ENCODE results near the gene ALMS1. TPM values are rescaled to one million over a fixed set of nuclear protein-coding genes. Genes with fewer than 3 reads are reported as not detected.
"Not testable (repeated sequence)": the region's sequence is repeated elsewhere in the genome, so short reads cannot be mapped to it uniquely, and the experiment has no call there.

The ALMS1 gene
- total RNA-seq, 1 experiment from 2014 or later: 21.8 TPM

DNA sequence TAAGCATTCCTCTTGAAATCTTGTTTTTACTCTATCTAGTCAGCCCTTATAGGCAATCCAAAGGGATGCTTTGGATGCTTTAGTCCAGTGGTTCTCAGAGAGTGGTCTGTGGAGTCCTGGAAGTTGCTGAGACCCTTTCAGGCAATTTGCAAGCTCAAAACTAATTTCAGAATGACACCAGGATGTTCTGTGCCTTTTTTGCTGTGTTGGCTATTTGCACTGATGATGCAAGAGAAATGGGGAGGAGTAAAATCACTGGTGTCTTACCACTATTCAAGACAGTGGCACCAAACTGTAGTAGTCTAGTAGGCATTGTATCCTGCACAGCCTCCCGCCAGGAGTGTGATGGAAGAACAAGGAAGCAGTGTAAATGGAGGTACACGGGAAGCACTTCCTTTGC, 219.0 kb downstream of the ALMS1 start:
- not testable (repeated sequence) for DNase-seq (ENCODE audit: extremely low read depth, low read depth)

- no peak for DNase-seq (ENCODE audit: extremely low read depth, low read depth)
Observed at GRCh38 chr2:73610111-73610510, 224.5 kb downstream of the ALMS1 start.

GRCh38 chr2:73611193-73611592, 225.6 kb downstream of the ALMS1 start:
- DNase-seq (ENCODE audit: extremely low read depth, low read depth): no peak

DNA sequence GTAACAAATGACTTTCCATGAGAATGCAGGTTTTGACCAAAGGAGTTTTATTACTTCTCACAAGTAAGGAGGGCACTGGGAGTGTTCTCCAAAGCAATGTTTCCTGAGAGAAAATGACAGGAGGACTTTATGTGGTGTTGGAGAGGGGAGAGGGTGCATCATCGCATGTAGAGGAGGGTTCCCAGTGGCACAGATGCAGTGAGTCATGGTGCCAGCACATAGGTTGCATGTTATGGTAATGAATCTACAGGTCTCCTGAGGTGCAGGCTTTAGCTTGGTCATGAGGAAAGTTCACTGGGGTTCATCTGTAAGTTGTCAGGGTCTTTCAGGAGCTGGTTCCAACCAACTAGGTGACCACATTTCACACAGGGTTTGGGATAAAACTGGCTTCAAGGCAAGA, 226.2 kb downstream of the ALMS1 start:
- no peak for DNase-seq (ENCODE audit: extremely low read depth, low read depth)

DNA sequence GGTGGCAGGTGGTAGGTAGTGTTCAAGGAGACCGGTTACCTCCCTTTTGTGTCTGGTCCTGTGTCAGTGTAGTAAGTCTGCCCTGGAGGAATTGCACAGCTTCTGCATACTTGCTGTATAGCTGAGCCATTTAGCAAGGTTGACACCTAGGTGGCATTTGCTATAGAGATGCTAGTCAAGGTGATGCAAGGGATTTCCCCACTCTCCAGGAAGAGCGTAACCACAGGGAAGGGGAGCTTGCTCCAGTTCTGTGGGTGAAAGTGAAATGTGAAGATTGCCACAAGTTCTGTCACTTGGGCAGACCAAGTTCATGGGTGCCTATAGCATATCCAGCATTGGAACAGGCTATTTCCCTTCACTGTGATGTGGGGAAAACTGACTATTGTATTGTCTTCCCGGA, 228.5 kb downstream of the ALMS1 start:
- no peak for DNase-seq (ENCODE audit: extremely low read depth, low read depth)

DNA sequence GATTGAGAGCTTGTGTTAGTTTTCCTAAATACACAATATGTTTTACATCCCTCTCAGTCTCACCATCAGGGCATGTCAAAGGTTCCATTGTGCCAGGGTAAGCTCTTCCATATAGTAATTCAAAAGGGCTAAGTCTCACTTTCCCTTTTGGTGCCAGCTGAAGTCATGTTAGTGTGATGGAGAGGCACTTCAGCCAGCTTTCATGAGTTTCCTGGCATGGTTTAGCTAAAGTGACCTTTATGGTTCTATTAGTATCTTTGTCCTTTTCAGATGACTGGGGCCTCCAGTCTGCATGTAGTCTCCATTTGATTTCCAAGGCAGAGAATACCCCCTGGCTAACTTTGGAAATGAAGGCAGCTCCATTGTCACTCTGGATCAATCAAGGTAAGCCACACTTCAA, 229.4 kb downstream of the ALMS1 start:
- no peak for DNase-seq (ENCODE audit: extremely low read depth, low read depth)

- DNase-seq (ENCODE audit: extremely low read depth, low read depth): not testable (repeated sequence)
Observed at GRCh38 chr2:73619925-73620324, 234.3 kb downstream of the ALMS1 start.

- DNase-seq (ENCODE audit: extremely low read depth, low read depth): not testable (repeated sequence)
Observed at GRCh38 chr2:73624036-73624435, 238.4 kb downstream of the ALMS1 start.

GRCh38 chr2:73624625-73625024, 239.0 kb downstream of the ALMS1 start:
- not testable (repeated sequence) for DNase-seq (ENCODE audit: extremely low read depth, low read depth)

- DNase-seq (ENCODE audit: extremely low read depth, low read depth): not testable (repeated sequence)
Observed at GRCh38 chr2:73626237-73626636, 240.6 kb downstream of the ALMS1 start.

DNA sequence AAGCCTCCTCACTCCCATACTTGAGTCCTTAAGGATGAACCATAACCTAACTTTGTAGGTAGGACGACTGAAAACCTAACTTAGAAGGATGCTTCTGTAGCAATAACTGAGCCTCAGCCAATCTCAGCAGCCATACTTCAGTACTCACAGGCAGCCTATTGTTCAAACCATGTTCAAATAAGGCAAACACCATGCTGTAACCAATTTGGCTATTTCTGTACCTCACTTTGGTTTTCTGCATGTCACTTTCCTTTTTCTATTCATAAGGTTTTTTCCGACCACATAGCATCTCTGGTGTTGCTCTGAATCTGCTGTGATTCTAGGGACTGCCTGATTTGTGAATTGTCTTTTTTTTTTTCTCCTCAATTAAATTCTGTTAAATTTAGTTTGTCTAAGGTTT, 242.9 kb downstream of the ALMS1 start:
- not testable (repeated sequence) for DNase-seq (ENCODE audit: extremely low read depth, low read depth)

DNA sequence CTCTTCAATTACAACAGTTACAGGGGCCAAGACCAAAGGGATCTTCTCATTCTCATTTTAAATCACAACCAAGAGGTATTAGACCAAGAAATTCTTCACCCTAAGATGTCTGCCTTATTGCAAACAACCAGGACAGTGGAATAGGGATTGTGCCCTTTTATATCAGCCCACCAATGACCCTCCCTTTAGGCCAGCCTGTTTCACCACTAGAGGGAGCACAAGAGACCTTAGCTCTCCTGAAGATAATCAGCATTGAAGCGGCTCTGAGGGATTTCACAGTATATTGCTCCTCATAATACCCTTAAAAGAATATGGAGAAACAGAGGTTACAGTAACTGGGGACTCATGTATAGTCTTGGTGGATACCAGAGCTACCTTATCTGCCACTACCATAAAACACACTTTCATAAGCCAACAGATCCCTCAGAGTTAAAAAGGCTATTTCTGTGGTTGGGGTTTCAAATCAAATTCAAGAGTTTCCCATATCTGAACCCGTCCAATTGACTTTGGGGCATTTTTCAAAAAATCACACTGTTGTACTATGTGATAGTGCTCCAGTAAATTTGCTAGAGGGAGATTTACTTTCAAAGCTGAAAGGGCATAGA, 245.1 kb downstream of the ALMS1 start:
- not testable (repeated sequence) for DNase-seq (ENCODE audit: extremely low read depth, low read depth)

DNA sequence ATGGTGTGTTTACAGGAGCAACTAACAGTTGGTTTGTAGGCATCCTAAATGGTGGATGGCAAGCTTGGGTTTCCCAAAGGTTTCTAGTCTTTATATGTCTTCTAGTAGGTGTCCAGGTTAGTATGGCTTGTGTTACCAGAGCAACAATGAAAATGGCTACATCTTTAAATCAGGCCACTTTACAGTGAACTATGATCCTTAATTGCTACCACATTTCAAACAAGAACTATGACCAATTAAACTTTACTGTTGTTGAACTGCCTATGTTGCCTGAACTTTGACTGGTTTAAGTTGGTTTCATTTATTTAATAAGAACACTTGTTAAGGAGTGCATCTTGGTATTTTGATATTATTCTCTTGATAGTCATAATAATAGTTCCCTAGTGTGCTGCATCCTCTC, 251.3 kb downstream of the ALMS1 start:
- not testable (repeated sequence) for DNase-seq (ENCODE audit: extremely low read depth, low read depth)

GRCh38 chr2:73638429-73638828, 252.8 kb downstream of the ALMS1 start:
- no peak for DNase-seq (ENCODE audit: extremely low read depth, low read depth)

DNA sequence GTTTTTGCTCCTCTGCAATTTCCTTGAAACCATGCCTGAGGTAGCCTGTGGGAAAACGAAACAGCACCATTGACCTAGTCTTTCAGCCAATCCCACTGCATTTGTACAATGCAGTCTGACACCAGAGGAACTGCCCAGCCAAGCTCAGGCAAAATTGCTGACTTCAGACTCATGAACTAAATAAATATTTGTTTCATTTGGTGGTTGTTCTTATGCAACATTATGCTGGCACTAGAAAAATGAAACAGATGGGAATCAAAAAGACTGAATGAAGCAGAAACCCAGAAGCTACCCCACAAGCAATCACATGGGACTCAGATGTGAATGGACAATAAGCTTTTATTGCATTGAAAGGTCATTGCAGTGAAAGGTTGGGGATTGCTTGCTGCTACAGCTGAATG, 254.9 kb downstream of the ALMS1 start:
- no peak for DNase-seq (ENCODE audit: extremely low read depth, low read depth)

- no peak for DNase-seq (ENCODE audit: extremely low read depth, low read depth)
Observed at GRCh38 chr2:73640946-73641766, 255.5 kb downstream of the ALMS1 start.

- DNase-seq (ENCODE audit: extremely low read depth, low read depth): no peak
Observed at GRCh38 chr2:73641767-73642062, 256.1 kb downstream of the ALMS1 start.

GRCh38 chr2:73642338-73643018, 256.8 kb downstream of the ALMS1 start, which contains the start of gene NAT8:
Gene NAT8 (minus strand): TSS chr2:73642422. CDS start chr2:73641628, 794 bp downstream.
- DNase-seq (ENCODE audit: extremely low read depth, low read depth): no peak

DNA sequence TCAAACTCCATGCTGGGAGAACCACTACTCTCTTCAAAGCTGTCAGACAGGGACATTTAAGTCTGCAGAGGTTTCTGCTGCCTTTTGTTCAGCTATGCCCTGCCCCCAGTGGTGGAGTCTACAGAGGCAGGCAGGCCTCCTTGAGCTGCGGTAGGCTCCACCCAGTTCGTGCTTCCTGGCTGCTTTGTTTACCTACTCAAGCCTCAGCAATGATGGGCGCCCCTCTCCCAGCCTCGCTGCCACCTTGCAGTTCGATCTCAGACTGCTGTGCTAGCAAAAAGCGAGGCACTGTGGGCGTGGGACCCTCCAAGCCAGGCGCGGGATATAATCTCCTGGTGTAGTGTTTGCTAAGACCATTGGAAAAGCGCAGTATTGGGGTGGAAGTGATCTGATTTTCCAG, 262.1 kb downstream of the ALMS1 start:
- DNase-seq (ENCODE audit: extremely low read depth, low read depth): not testable (repeated sequence)

DNA sequence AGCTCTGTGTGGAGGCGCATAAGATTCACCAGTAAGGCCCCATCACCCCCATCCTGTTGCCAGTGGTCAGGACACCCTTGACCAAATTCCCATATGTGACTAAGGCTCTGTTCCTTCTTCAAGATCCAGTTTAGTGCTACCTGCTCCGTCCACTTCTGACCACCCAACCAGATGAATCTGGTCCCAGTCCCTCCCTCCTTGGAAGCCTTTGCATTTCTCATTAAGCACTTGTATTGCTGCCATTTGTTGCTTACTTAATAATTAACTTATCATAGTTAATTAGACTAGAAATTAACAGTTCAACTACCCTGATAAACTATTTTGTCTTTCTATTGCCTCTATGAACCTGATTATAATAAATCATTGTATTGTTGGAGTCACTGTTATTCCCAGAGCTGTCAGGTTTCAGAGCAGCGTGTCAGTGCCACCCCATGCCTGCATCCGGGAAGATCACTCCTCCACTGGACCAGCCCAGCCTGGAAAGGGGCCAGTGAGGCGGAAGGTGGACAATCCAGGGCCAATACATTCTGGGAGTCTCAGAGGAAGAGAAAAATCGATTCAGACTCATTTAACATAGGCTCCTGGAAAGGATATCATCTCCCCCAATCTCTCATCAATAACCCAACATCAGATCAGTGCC, 266.1 kb downstream of the ALMS1 start:
- DNase-seq (ENCODE audit: extremely low read depth, low read depth): no peak

DNA sequence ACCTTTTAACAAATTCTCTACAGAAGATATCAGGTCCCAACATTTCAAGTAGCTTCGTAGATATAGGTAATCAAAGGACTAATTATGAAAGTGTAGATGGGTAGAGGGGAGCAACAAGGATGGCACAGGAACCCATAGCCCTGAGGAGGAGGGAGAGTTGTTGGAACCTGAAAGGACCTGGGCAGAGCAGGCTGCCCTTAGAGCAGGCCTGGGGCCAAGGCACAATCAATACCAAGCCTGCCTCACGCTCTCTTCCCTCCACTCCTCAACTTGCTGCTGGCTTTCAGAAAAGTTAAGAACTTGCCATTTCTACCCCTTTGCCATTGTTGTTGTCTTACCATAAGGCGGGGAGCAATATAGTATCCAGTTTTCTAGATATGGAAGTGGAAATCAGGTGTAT, 266.7 kb downstream of the ALMS1 start:
- DNase-seq (ENCODE audit: extremely low read depth, low read depth): no peak

Data from NCI-H460 (cell line).